HL-60 (cell line): Measurements from ENCODE around the gene IL9R.
"Not testable (repeated sequence)": the region's sequence is repeated elsewhere in the genome, so short reads cannot be mapped to it uniquely, and the experiment has no call there.

Experiments
- CTCF ChIP-seq: IDR thresholded peaks from one replicate; pipeline ENCODE4 v1.5.1; 2011; ENCODE audit warnings: low read length, control low read depth, inconsistent platforms; ENCODE audit not compliant: insufficient read depth
- GABPA ChIP-seq: IDR thresholded peaks from 2 replicates; pipeline ENCODE4 v1.6.1; 2012; ENCODE audit warnings: low read depth
- REST ChIP-seq: IDR thresholded peaks from 2 replicates; pipeline ENCODE4 v1.6.1; 2012; ENCODE audit warnings: low read depth; ENCODE audit not compliant: insufficient replicate concordance

GRCh38 chrX:156013286-156013953 is 15.9 kb downstream of the IL9R start:
- TF ChIP-seq CTCF, GABPA, REST: not testable (repeated sequence)
